Measurements from ENCODE around the gene ZNF408.

ZNF408 gene

DNA sequence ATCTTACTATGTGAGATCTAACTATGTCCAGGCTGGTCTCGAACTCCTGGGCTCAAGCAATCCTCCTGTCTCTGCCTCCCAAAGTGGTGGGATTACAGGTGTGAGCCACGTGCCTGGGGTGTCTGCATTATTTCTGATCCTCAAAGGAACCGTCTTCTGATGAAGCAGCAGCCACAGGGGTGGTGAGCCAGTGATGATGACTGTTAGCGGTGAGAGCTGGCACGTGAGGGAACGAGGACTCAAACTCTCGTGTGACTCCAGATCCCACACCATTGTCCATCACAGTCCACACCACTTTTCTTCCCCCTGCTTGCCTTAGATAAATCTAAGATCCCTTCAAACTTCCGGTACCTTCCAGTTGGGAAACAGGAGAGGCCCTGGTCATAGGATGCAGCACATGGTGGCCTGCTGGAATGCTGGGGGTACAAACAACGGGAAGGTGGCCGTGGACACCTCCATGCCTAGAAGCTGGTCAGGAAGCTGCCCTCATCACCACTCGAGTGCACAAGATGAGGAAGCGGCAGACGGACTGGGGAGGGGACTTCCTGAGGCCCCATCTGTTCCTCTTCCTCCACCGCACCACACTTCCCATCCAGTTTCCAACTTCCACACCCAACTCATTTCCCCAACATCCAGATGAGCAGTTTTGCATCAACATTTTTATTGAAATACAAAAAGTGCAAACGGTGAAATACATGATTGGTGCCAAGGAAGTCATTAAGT is 24.2 kb upstream of the ZNF408 start:
- DNase-seq = no peak

DNA sequence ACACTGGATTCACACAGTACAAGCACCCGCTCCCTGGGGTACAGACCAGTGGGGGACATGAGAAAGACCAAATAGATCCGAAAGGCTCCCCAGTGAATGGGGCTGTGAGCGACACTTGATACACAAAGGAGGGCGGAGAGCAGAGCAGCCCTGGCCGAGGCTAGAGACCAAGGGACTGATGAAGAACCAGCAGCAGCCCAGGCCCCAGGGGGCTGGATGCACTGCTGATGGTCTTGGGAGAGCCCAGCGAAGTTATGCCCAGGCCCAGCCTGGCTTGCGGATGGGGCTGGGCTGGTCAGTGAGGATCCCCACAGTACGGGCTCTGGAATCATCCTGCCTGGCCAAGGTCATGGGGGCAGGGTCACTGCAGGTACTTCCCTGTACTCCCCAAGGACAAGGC is 23.7 kb upstream of the ZNF408 start:
- DNase-seq = no peak

DNA sequence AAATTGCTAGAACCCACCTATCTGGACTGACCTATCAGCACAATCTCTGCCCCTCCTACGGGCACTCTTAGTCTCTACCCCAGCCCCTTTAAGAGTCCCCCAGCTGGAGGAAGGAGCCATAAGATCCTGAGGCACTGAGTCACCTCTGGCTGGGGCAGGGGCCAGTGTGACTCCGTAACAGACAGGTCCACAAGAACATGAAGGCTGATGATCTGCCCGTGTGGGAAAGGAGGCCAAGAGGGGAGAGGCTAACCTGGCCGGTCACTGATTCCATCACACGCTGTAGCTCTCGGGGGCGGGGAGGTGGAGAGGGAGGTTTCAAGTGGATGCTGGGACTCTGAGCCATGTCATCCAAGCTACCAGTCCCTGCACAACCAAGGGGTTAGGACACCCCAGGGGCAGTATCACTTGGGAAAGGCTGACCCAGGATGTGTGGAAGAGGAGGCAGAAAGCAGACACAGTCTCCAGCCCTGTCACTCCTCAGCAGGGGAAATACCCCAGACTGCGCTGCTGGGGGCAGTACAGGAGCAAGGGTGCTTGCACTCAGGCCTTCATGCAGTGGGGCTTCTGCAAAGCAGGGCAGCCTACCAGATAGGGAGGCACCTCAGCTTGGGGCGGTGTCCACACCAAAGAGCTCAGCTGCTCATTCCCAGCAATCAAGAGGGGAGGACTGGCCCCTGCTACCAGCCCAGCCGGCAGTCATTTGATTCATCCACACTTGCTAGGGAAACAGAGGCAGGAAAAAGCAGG is 22.7 kb upstream of the ZNF408 start:
- DNase-seq = no peak

DNA sequence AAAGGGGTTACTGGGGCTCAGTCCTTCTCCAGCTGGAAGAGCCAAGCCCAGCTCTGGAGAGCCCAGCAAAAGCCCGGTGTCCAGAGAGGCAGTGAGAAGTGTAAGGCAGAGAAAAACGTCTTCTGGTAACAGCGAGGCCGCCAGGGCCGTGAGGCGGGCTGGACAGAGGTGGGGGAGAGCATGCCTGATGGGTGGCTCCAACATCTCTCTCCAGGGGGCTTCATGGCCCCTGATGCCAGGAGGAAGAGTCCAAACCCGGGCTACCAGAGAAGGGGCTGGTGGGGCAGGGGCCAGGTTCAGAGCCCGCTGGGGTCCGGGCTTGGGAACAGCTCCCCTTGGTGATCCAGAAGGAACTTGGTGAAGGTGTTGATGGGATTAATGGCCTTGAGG is 22.1 kb upstream of the ZNF408 start:
- no peak for DNase-seq

DNA sequence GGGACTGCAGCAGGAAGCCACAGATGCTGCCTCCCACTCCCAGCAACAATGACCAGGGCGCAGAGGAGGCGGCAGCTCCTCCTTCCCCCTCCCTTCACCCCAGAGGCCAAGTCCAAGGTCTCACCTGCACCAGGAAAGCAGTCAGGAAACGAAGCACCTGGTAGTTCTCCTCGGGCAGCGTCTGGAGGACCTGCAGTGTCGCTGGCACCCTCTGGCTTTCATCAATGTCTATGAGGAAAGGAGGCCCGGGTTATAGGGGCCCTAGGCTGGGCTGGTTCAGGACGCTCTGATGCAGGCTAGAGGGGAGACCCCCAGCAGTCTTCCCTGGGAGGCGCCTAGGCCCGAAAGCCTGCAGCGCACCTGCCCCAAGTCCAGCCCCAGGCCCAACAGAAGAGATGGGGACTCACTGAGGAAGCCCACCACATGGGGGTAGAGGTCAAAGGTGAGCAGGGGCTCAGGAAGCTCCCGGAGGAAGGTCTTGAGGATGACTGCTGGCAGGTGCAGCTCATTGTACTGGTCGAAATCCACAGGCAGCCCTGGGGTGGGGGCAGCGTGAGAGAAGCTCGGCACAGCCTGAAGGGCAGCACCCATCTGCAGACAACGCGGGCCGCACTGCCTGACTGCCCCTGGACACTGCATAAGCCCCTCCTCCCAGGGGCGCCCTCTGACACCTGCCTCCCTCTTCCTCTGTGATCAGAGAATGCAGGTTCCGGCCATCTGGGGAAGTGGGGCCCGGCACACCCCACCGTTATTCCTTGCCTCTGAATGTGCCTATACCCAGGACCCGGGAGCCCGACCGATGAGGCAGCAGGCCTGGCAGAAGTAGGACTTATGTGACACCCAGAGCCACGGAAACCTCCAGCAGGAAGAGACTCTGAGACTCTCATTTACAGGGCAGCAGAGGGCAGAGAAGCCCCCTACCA is 21.3 kb upstream of the ZNF408 start:
- DNase-seq = no peak

DNA sequence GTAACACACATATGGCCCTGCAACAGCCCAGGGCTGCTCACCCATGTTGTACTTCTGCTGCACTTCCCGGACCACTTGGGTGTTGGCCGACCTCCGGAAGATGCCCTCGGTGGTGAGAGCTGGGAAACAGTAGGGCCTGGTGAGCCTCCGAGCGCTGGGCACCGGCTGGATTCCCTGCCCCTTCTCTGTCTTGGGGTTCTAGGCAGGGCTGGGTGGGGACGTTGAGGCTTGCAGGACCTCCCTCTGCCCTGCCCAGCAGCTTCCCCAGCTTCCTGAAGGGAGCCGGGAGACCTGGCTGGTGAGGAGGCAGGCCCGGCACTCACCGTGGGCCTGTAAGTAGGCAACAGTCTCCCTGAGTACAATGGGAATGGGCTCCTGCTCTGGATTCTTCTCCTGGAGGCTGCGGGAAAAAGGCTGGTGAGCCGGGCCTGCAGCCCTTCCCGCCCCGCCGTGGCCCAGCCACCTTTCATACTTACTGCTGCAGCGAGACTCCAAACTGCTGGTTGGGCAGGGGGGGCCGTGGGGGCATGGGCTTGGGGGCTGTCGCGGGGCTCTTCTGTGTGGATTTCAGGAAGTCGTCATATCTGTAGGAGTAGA is 20.6 kb upstream of the ZNF408 start:
- DNase-seq = no peak

DNA sequence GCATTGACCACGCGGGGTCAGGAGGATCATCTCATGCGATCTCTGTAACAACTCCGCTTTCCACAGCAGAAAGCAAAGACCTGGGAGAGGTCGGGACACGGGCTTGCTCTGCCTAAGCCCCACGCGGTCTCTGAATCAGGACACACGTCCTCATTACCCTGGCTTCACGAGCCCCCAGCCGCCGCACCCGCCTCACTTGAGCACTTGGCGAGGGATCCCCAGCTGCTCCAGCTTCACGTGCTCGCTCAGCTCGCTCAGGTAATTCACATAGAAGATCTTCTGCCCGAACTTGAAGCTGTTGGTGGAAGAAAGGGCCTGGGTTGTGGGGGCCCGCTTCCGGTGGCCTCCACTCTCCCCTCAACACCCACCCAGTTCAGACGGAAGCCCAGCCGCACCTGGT is 20.0 kb upstream of the ZNF408 start:
- no peak for DNase-seq

DNA sequence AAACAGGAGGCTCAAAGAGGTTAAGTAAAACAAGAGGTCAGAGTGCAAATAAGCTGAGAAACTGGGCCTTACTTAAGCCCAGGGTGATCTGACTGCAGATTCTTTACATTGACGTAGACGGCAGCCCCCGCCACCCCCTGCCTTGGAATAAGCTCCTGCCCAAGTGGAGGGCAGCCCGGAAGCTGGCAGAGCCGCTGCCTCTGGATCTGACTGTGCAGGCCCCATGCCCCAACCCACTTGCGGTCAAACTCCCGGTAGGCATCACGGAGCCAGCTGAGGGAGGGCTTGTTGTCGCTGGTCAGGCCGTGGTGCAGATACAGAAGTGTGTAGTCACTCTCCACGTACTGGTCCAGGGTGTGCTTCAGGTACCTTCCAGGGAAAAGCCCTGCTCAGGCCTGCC is 19.0 kb upstream of the ZNF408 start:
- no peak for DNase-seq

DNA sequence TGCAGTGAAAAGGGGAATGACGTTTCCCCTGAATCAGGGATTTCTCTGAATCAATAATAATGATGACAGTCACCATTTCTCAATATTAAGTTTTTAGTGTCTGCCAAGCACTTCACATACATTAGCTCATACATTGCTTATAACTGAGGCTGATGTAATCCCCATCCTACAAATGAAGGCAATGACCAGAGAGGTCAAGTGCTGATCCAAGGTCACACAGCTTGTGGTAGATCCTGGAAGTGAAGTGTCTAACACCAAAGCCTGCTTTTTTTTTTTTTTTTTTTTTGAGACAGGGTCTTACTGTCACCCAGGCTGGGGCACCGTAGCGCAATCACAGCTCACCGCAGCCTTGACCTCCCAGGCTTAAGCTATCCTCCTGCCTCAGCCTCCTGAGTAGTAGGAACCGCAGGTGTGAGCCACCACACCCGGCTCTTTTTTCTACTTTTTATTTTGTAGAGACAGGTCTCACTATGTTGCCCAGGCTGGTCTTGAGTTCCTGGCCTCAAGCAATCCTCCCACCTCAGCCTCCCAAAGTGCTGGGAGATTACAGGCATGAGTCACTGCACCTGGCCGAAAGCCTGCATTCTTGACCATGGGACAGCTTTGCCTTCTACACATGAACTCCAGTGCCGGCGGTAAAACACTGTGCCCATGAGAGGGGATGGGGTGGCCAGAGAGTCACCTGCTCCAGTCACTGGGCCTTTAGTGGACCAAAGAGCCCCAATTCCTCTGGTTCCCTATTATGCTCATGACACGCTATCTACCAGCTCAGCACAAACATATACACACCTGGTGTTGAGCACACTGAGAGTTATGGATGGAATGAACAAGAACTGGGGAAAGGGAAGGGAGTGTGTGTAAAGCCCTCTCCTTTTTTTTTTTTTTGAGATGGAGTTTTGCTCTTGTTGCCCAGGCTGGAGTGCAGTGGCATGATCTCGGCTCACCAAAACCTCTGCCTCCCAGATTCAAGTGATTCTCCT is 17.8 kb upstream of the ZNF408 start:
- DNase-seq = no peak

DNA sequence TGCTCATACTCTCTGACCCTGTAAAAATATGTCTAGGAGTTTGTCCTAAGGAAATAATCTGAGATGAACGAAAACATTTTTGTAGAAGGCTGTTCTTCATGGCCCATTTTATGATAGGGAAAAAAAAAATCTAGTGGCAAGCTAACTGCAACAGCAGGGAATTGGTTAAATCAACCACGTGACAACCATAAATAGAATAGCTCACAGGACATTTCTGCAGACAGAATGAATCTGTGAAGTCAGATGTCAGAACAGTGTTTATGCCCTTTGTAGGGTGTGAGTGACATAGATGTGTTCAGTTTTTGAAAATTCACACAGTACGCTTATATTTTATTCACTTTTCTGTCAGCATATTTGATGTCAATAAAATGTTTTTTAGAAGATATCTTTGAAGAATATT is 16.5 kb upstream of the ZNF408 start:
- no peak for DNase-seq

DNA sequence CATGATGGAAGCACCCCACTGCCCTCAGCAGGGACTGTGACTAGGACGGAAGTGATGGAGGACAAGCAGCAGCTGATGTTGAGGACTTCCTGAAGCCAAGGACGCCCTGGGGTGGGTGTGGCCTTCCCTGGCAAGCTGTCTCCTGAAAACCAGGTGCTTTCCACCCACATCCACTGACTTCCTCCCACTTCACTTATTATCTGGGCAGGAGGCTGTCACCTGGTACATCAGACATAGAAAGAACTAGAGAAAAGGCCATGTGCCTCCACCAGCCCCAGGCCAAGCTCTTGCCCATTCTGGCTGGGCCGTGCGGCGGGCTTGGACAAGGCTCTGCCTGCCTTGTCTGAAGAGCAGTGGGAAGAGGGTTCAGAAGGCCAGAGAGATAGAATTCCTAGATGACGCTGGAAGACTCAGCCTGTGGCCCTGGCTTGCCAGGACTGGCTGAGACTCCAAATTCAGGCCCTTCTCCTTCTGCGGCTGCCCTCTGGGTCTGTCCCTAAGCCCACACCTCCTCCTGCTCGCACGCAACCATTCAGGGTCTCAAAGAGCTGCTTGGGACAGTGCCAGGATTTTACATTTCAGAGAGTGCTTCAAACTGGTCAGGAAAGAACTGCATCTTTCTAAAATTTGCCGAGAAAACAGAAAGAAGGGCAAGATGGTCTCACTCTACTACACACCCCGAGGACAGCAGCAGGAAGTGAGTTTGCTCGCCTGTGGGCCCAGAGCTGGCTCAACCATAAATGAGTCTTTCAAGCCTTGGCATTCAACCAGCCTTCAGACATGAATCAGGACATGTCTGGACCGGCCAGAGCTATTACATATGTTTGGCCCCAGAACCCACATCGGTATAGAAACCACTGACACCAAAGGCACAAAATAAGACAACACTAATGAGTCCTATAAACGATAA is 13.7 kb upstream of the ZNF408 start:
- peak; percentile 59 for DNase-seq

DNA sequence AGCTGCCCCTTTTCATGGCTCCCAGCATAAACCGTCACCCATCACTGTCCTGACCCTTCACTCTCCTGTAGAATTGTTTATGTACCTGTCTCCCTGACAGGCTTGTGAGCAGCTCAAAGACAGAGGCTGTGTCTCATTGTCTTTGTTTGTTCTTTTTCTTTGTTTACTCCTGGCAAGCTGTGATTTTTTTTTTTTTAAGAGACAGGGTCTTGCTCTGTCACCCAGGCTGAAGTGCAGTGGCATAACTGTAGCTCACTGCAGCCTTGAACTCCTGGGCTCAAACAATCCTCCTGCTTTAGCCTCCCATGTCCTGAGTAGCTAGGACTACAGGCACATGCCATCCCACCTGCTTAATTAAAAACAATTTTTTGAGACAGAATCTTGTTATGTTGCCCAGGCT is 10.1 kb upstream of the ZNF408 start:
- no peak for DNase-seq

DNA sequence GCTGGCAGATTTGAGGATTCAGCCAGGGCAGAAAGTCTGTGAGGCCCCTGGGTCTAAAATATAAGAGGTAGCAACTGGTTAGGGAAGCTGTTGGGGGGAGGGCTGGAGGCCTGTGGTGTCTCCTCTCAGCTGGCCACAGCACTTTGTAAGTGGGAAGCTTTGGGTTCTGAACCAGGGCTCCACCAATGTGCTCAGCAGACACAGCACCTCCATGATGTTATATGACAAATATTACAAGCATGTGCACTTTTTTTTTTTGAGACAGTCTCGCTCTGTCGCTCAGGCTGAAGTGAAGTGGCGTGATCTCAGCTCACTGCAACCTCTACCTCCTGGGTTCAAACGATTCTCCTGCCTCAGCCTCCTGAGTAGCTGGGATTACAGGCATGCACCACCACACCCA is 8.4 kb upstream of the ZNF408 start:
- DNase-seq = peak; percentile 44

DNA sequence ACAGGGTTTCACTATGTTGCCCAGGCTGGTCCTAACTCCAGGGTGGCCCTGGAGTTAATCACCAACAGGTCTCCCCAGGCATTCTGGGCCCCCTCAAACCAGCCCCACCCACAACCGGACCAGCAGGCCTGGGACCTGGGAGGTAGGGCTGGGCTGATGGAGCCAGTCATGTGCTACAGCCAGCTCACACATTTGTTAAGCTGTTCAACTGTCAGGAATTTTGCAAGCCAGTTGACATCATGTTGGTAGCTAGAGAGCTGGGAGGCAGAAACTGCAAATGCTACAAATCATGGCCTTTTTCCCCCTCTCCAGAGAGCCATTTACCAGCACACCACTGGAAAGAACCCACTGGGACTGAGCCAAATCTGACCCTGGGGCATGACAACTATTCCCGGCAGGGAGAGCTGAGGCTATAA is 7.2 kb upstream of the ZNF408 start:
- DNase-seq = peak; percentile 57

DNA sequence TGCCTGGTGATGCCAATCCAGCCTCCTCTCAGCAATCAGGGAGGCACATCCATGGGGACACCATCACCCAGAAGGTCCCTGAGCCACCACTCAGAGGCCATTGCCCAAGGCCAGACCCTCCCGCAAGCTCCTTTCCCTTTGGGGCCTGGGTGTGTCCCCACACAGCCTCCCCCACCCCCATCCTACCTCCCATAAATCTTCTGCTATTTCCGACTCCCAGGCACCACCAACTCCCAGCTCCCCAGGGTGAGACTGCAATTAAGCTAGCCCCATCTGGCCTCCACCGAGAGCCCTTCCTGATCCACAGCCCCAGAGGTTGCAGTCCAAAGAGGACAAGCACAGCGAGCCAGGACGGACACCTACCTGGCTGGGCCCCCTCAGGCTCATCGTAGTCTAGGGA is 6.8 kb upstream of the ZNF408 start:
- DNase-seq = no peak

DNA sequence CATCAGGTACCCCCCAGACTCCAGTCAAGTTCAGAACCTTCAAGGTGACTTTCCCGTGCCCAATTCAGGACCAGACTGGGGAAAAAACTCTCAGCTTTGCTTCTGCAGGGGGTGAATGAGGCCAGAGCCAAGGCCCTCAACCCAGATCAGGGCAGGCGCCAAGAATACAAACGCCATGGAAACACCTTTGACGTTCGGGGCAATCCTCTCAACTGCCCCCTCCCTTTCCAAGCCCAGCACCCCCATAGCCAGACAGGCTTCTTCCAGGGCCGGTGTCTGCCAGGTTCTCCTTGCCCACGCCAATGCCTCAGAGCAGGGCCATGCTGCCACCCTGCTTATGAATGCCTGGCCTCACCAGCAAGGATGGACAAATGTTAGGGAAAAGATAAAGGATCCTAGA is 6.2 kb upstream of the ZNF408 start:
- DNase-seq = no peak

DNA sequence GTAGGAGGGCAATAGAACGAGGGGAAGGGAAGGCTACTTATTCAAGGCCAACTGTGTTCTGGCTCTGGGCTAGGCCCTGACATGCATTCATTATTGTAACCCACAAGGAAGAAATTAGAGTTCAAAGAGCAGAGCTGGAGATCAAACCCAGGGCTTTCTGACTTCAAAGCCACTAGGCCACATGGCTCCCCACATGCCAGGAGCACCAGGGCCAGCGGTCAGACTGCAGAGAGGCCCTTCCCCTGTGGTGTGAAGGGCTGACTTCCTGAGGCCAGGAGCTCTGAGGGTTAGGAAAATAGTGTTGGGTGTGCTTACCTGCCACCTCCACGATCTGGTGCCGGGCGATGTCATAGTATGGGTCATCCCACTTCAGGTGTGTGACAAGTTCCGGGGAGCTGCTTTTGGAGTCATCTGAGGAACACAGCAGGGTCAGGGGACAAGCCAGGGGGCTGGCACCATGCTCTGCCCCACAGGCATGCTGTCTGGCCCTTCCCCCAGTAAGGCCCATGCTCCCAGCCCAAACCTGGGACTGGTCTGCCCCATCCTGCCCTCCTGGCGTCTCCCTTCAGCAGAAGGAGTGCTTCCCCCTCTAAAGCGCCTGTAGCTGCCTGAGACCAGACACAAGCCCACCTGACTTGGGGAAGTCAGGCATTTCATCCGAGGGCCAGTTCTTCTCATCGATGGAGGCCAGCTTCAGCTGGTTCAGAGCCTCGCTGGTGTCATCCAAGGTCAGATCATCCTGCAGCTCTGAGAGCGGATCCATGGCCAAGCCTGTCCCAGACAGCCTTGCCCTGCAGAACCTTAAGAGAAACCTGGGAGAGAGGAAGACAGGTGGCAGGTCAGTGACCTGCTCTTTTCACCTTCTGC is 5.3 kb upstream of the ZNF408 start:
- no peak for DNase-seq

DNA sequence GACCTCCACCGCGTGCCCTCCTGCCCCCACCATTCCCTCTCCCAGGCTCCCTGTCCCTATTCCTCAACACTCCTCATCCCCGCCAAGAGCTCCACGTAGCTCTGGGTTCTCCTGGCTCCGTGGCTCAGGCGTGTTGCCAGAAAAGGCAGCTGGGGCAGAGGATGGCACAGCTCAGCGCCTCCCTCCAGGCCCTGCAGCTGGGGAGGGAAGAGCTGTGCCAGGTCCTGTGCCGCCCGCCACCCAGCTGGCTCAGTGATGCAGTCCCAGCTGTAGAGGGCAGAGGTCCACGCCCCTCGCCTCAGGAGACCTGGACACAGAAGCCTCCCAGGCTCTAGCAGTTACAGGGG is 4.6 kb upstream of the ZNF408 start:
- no peak for DNase-seq

DNA sequence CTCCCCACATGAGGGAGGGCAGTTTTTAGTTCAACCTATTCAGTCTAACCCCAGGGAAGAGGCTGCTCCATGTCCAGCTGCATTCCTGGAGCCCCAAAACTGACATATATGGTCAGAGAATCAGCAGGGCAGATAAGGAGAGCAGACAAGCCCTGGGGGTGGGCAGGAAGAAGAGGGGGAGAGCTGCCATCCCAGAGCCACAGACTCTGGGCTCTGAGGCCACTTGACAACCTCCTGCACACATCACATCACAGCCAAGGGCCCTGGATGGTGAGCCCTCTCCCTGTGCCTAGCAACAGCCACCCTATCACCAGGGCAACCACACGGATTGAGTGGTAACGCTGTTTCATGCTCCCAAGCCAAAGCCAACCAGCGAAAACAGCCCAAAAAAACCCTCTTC is 3.5 kb upstream of the ZNF408 start:
- no peak for DNase-seq

DNA sequence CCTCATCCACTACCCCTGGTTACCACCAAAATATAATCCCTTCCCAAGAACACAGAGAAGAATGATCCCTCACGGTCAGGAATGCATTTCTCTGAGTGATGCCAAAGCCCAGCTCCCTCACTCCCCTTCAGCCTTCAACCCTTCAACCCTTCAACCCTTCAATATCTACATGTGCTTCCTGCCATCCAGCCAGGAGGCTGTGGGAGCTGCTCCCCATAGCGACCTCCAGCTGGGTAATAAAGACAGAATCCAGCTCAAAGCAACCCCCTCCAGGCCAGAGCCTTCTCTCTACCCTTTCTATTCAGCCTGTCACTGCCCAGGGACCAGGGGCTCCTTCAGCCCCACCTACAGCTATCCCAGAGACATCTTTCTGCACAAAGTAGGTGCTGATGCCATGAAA is 3.1 kb upstream of the ZNF408 start:
- DNase-seq = no peak
